Nephron (organoid): Measurements from ENCODE around the gene ACSS1.

Experiments
- H3K27ac Mint-ChIP-seq, 3 experiments: 2 replicates each; pipeline ENCODE4 v1.8.0; 2020; ENCODE audit warnings: mixed read lengths in 3 of 3, mild to moderate bottlenecking in 2 of 3, moderate library complexity in 1 of 3
- H3K27me3 Mint-ChIP-seq: 2 replicates; pipeline ENCODE4 v1.8.0; 2021; ENCODE audit warnings: low read depth, mild to moderate bottlenecking, moderate library complexity, mixed read lengths
- H3K36me3 Mint-ChIP-seq: 2 replicates; pipeline ENCODE4 v1.8.0; 2020; ENCODE audit warnings: low read depth, mixed read lengths
- H3K4me1 Mint-ChIP-seq: 2 replicates; pipeline ENCODE4 v1.8.0; 2020; ENCODE audit warnings: mixed read lengths
- H3K4me3 Mint-ChIP-seq, 3 experiments: 2 replicates each; pipeline ENCODE4 v1.8.0; 2020; ENCODE audit warnings: mild to moderate bottlenecking in 3 of 3, mixed read lengths in 3 of 3, moderate library complexity in 2 of 3
- H3K9me3 Mint-ChIP-seq: 2 replicates; pipeline ENCODE4 v1.8.0; 2020; ENCODE audit warnings: mixed read lengths
- TF ChIP-seq, protein P1 (sequence below), 3 experiments: fragments of 200-600 bp; sonication (generic); IDR thresholded peaks; one replicate each; pipeline ENCODE4 v1.5.0; 2021; ENCODE audit warnings: antibody characterized with exemption in 3 of 3; ENCODE audit not compliant: unreplicated experiment in 3 of 3

ACSS1 gene

DNA sequence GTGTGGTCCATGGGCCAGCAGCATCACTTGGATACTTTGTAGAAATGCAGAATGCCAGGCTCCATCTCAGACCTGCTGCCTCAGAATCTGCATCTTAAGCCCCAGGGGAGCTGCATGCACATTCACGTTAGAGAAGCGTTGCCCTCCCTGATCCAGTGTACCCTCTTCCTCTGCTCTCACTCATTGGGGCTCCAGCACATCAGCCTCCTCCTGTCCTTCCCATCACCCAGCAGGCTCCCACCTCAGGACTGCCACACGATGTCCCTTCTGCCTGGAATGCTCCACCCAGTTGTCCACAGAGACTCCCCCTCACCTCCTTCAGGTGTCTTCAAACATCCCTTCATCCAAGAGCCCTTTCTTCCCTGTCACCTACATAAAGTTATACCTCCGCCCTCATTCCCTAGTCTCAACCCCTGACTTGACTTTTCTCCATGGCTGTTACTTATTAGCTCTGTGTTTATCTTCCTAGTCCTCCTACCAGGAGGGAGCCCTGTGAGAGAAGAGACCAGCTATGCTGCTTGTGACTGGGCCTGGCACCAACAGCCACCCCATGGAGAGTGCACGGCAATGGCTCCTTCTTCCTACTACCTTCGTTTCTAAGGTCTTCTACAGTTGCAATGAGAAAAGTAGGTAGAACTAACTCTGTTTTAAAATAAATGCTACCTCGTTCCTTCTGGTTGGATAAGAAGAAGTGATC is 3.3 kb upstream of the ACSS1 start:
- peak overlapping the region in 2 of 3 experiments; percentile 13 to 23 for H3K27ac Mint-ChIP-seq
- peaks cover 13% of the 10 kb centered on the region for H3K4me1 Mint-ChIP-seq
- peak overlapping the region; percentile 2 to 19 (median 9) for H3K4me3 Mint-ChIP-seq
- H3K36me3 Mint-ChIP-seq, result no peaks in the 10 kb centered on the region
- no peaks in the 10 kb centered on the region for H3K9me3 Mint-ChIP-seq
- peaks cover 76% of the 10 kb centered on the region for H3K27me3 Mint-ChIP-seq
- TF ChIP-seq, protein P1, sequence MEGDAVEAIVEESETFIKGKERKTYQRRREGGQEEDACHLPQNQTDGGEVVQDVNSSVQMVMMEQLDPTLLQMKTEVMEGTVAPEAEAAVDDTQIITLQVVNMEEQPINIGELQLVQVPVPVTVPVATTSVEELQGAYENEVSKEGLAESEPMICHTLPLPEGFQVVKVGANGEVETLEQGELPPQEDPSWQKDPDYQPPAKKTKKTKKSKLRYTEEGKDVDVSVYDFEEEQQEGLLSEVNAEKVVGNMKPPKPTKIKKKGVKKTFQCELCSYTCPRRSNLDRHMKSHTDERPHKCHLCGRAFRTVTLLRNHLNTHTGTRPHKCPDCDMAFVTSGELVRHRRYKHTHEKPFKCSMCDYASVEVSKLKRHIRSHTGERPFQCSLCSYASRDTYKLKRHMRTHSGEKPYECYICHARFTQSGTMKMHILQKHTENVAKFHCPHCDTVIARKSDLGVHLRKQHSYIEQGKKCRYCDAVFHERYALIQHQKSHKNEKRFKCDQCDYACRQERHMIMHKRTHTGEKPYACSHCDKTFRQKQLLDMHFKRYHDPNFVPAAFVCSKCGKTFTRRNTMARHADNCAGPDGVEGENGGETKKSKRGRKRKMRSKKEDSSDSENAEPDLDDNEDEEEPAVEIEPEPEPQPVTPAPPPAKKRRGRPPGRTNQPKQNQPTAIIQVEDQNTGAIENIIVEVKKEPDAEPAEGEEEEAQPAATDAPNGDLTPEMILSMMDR (IDR thresholded peaks at IDR 0.05; ENCODE audit: unreplicated experiment in 3 of 3), result no peak

DNA sequence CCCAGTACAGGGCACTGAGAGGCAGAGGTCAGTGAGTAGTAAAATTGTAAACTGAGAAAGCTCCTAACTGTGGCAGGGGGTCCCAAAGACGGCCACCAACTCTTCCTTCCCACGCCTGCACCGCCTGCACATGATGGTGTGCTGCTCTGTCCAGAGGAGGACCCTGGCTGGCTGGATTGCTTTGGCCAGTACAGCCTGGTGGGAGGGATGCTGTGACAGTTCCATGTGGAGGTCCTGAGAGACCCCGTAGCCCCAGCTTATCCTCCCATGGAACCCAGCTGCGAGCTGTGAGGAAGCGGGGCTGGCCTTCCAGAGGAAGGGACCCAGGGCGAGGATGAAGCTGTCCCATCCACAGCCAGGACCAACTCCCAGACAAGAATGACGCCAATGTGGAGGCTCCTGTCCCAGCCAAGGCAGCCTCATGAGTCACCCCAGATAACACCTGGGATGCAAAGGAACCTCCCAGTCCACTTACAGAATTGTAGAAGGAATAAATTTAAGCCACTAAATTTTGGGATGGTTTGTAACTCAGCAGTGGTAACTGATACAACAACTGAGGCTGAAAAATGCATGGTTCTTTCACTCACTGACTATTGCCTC is 2.0 kb upstream of the ACSS1 start:
- Mint-ChIP-seq H3K27ac (peak overlapping the region in 2 of 3 experiments; percentile 91 to 97), H3K36me3 (no peaks in the 10 kb centered on the region), H3K9me3 (no peaks in the 10 kb centered on the region)

DNA sequence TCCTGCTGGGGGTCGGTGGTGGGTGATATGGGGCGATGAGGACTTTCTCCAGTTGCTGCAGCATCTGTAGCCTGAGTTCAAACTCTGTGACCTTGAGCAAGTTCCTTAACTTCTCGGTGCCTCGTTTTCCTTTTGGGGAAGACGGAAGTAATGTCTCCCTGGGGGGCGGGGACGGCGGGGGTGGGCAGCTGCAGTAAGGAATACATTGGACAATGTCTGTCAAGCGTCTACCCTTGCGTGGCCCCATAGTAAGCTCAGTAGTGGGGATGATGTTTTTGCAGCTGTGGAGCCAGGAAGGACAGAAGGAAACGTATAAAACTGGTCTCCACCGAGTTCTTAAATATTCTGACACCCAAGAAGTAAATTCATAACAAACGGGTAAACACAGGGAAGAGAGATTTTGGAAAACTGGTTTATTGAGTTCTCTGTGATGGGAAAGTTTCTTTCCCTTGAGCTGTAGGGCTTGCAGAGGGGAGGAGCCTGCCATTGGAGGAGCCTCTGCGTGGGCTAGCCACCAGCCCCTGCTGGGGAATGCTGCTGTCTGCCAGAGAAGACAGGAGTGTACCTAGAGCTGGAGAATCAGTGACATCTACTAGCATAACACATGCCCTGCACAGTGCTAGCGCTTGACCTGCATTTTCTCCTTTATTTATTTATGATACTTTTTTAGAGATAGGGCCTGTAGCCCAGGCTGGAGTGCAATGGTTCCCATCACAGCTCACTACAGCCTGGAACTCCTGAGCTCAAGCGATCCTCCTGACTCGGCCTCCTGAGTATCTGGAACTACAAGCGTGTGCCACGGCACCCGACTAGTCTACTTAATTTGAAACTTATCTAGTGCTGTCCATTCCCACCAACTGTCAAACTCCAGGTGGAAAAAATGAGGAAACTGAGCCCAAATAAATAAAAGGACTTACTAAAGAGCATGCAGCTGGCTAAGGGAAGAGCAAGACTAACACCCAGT is 1.2 kb upstream of the ACSS1 start:
- Mint-ChIP-seq H3K4me1 (peaks cover 31% of the 10 kb centered on the region), H3K9me3 (no peaks in the 10 kb centered on the region), H3K27ac (peak overlapping the region; percentile 59 to 97 (median 91)), H3K36me3 (no peaks in the 10 kb centered on the region), H3K27me3 (peaks cover 67% of the 10 kb centered on the region), H3K4me3 (peak overlapping the region; percentile 60 to 77 (median 75))
- TF ChIP-seq, protein P1 (IDR thresholded peaks at IDR 0.05; ENCODE audit: unreplicated experiment in 3 of 3), result no peak

More for the DNA sequence above, 2.0 kb upstream of the ACSS1 start:
- no peak overlapping the region for H3K4me3 Mint-ChIP-seq
- H3K27me3 Mint-ChIP-seq, result peaks cover 72% of the 10 kb centered on the region
- TF ChIP-seq, protein P1 (IDR thresholded peaks at IDR 0.05; ENCODE audit: unreplicated experiment in 3 of 3), result no peak
- peaks cover 22% of the 10 kb centered on the region for H3K4me1 Mint-ChIP-seq

DNA sequence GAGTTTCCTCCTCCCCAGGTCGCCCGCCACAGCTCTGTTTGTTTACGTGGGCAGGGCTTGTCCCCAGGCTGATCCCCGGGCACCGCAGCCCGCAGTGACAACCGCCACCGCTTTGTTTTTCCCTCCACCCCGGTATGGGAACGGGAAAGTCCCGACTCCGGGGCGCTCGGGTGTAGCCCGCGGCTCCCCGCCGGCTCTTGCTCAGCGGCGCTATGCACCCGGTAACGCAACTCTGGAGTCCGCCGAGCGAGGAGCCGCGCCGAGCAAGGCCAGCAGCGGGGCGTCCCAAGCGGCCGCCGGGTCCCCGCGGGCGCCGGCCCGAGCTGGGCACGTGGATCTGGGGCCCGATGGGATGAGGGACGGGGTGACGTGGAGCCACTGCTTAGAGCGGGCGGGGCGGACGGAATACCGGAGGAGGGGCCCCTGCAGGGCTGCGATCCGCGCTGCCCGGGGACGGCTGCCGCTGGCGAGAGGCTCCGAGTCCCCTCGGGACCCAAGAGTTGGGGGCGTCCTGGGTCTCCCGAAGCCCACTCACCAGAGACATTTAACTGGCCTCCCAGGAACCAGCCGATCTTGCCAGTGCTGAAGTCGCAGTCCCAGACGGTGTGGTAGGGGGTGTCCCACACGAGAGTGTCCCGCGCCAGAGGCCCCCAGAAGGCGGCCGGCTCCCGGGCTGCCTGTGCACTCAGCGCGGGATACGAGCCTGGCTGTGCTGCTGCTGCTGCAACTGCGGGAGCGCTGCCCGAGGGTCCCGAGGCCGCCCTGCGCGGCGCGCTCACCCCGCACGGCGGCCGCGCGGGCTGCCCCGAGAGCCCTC is 497 bp downstream of the ACSS1 start:
- Mint-ChIP-seq H3K4me3 (peak overlapping the region; percentile 77 to 87 (median 87)), H3K4me1 (peaks cover 48% of the 10 kb centered on the region), H3K36me3 (no peaks in the 10 kb centered on the region), H3K27me3 (peaks cover 56% of the 10 kb centered on the region), H3K9me3 (no peaks in the 10 kb centered on the region), H3K27ac (no peak overlapping the region)
- TF ChIP-seq, protein P1 (IDR thresholded peaks at IDR 0.05; ENCODE audit: unreplicated experiment in 3 of 3), result no peak

DNA sequence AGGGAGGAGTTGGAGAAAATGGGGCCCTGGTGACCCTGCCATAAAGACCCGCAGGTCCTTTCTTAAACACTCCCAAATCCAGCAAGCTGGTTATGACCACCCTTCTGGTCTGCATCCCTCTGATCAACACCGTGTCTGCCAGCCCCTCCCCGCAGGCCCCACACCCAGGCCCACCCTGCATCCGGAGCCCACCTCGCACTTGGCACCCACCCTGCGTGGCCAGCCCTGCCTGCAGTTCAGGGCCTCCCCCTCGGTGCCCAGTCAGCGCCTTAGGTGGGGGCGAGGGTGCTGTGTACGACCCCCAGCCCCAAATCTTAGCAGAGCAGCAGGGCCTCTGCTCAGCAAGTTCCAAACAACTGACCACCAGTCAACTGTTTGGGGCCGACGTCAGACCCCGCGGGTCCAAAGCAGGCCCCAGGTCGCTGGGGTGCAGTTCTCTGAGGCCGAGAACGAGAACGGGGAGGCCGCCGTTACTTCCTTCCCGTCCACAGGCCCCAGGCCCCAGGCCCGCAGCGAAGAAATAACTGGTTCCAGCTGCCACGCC is 1.2 kb downstream of the ACSS1 start:
- TF ChIP-seq, protein P1 (IDR thresholded peaks at IDR 0.05; ENCODE audit: unreplicated experiment in 3 of 3), result no peak
- Mint-ChIP-seq H3K27ac (peak overlapping the region; percentile 46 to 85 (median 73)), H3K9me3 (no peaks in the 10 kb centered on the region), H3K4me3 (peak overlapping the region; percentile 77 to 87 (median 87)), H3K4me1 (peaks cover 55% of the 10 kb centered on the region), H3K27me3 (peaks cover 49% of the 10 kb centered on the region), H3K36me3 (no peaks in the 10 kb centered on the region)
